CD4-positive, alpha-beta T cell treated with Interleukin-15 for 4 hours (primary cell): ENCODE measurements around the gene TTC27.
"Not testable (repeated sequence)": the region's sequence is repeated elsewhere in the genome, so short reads cannot be mapped to it uniquely, and the experiment has no call there.

Experiments
- DNase-seq: peaks from one replicate; pipeline ENCODE4 v3.0.0-alpha.2; 2020; ENCODE audit warnings: low spot score

Gene TTC27

GRCh38 chr2:32720771-32721170, 92.9 kb downstream of the TTC27 start:
- DNase-seq: no peak

GRCh38 chr2:32721376-32721775, 93.5 kb downstream of the TTC27 start:
- no peak for DNase-seq

- DNase-seq: no peak
These were observed 95.7 kb downstream of the TTC27 start for GRCh38 chr2:32723467-32724079.

- DNase-seq: not testable (repeated sequence)
These were observed 98.8 kb downstream of the TTC27 start for GRCh38 chr2:32726678-32727077.

GRCh38 chr2:32727157-32727556, 99.3 kb downstream of the TTC27 start:
- DNase-seq: no peak

- not testable (repeated sequence) for DNase-seq
These were observed 103.1 kb downstream of the TTC27 start for GRCh38 chr2:32730958-32731357.

GRCh38 chr2:32732120-32732519, 104.3 kb downstream of the TTC27 start:
- no peak for DNase-seq

GRCh38 chr2:32732912-32733472, 105.1 kb downstream of the TTC27 start:
- DNase-seq: no peak

GRCh38 chr2:32735348-32735747, 107.5 kb downstream of the TTC27 start:
- no peak for DNase-seq

GRCh38 chr2:32738939-32739338, 111.1 kb downstream of the TTC27 start:
- no peak for DNase-seq

- DNase-seq: no peak
These were observed 111.8 kb downstream of the TTC27 start for GRCh38 chr2:32739664-32740063.

GRCh38 chr2:32741575-32741974, 113.7 kb downstream of the TTC27 start:
- no peak for DNase-seq

GRCh38 chr2:32742376-32742775, 114.5 kb downstream of the TTC27 start:
- DNase-seq: no peak

- no peak for DNase-seq
These were observed 115.8 kb downstream of the TTC27 start for GRCh38 chr2:32743480-32744236.

- DNase-seq: no peak
These were observed 117.3 kb downstream of the TTC27 start for GRCh38 chr2:32745191-32745590.

GRCh38 chr2:32745675-32746074, 117.8 kb downstream of the TTC27 start:
- no peak for DNase-seq

- no peak for DNase-seq
These were observed 118.8 kb downstream of the TTC27 start for GRCh38 chr2:32746669-32747068.

GRCh38 chr2:32748158-32748557, 120.3 kb downstream of the TTC27 start:
- DNase-seq: no peak

GRCh38 chr2:32750880-32751279, 123.0 kb downstream of the TTC27 start:
- no peak for DNase-seq

GRCh38 chr2:32752205-32752604, 124.4 kb downstream of the TTC27 start:
- DNase-seq: no peak

GRCh38 chr2:32752952-32753351, 125.1 kb downstream of the TTC27 start:
- no peak for DNase-seq

GRCh38 chr2:32754676-32755075, 126.8 kb downstream of the TTC27 start:
- not testable (repeated sequence) for DNase-seq

GRCh38 chr2:32755666-32756065, 127.8 kb downstream of the TTC27 start:
- no peak for DNase-seq
